ENCODE results near the gene PRMT1. TPM values are rescaled to one million over a fixed set of nuclear protein-coding genes. Genes with fewer than 3 reads are reported as not detected.

PRMT1 gene
- total and polyA plus RNA-seq, 2 of the 13 experiments (the other 11 are each of a cell fraction or from before 2014, with no cell fraction given) = 324 to 374 TPM

DNA sequence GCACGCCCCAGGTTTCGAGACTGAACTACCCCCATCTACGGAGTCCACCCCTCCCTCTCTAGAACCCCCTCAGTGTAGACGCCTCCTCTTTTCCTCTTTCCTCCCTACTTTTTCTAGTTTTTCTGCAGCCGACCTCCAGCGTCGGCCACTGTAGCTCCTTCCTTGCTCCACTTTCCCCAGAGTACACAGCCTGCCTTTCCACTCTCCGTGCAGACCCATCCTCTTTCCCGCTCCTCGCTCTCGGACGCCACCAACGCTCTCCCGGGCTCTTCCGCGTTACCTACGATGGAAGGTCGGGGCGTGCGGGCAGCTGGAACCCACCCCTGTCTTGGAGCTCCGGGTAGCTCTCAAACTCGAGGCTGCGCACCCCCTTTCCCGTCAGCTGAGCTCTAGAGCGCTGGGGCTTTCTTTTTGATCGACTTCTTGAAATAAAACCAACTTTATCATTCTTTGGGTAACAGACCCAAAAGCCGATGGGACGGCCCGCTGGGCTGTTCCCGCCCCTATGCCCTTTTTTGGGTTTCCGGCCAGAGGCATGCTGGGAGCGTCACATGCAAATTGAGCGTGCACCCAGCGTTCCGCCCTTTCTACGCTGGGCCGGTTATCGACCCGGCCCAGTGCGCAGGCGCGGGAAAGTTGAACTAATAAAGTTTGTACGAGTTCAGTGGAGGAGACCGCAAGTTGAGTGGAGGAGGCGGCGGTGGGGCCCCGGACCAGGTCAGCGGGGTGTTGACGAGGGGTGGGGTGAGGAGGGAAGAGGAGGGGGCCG lies 11.5 kb upstream of the PRMT1 start, which contains the start of the genes BCL2L12 and IRF3 (continued):
- TF ChIP-seq, protein P1, sequence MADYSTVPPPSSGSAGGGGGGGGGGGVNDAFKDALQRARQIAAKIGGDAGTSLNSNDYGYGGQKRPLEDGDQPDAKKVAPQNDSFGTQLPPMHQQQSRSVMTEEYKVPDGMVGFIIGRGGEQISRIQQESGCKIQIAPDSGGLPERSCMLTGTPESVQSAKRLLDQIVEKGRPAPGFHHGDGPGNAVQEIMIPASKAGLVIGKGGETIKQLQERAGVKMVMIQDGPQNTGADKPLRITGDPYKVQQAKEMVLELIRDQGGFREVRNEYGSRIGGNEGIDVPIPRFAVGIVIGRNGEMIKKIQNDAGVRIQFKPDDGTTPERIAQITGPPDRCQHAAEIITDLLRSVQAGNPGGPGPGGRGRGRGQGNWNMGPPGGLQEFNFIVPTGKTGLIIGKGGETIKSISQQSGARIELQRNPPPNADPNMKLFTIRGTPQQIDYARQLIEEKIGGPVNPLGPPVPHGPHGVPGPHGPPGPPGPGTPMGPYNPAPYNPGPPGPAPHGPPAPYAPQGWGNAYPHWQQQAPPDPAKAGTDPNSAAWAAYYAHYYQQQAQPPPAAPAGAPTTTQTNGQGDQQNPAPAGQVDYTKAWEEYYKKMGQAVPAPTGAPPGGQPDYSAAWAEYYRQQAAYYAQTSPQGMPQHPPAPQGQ (CRISPR knock-in tag; IDR thresholded peaks at IDR 0.05; ENCODE audit: borderline replicate concordance) = no peak
- TF ChIP-seq FOSL2 (CRISPR knock-in tag; IDR thresholded peaks at IDR 0.05) = no peak
- TF ChIP-seq ZNF724P (CRISPR knock-in tag; IDR thresholded peaks at IDR 0.05; ENCODE audit: borderline replicate concordance) = no peak
- TF ChIP-seq ZNF781 (CRISPR knock-in tag; IDR thresholded peaks at IDR 0.05; ENCODE audit: borderline replicate concordance, not compliant biosample characterization) = no peak
- TF ChIP-seq FOXA3 (CRISPR knock-in tag; IDR thresholded peaks at IDR 0.05) = no peak
- peak; percentile 80 for TF ChIP-seq SP4 (CRISPR knock-in tag; IDR thresholded peaks at IDR 0.05)
- TF ChIP-seq, protein P2, sequence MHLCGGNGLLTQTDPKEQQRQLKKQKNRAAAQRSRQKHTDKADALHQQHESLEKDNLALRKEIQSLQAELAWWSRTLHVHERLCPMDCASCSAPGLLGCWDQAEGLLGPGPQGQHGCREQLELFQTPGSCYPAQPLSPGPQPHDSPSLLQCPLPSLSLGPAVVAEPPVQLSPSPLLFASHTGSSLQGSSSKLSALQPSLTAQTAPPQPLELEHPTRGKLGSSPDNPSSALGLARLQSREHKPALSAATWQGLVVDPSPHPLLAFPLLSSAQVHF (CRISPR knock-in tag; IDR thresholded peaks at IDR 0.05) = no peak
- TF ChIP-seq ARNT (IDR thresholded peaks at IDR 0.05) = no peak
- TF ChIP-seq, protein P3, sequence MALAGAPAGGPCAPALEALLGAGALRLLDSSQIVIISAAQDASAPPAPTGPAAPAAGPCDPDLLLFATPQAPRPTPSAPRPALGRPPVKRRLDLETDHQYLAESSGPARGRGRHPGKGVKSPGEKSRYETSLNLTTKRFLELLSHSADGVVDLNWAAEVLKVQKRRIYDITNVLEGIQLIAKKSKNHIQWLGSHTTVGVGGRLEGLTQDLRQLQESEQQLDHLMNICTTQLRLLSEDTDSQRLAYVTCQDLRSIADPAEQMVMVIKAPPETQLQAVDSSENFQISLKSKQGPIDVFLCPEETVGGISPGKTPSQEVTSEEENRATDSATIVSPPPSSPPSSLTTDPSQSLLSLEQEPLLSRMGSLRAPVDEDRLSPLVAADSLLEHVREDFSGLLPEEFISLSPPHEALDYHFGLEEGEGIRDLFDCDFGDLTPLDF (CRISPR knock-in tag; IDR thresholded peaks at IDR 0.05) = peak; percentile 69; the same call in 1 of the 2 replicates
- TF ChIP-seq NR1H2 (CRISPR knock-in tag; IDR thresholded peaks at IDR 0.05; ENCODE audit: borderline replicate concordance, low read depth) = no peak
- no peak for TF ChIP-seq BRD4 (CRISPR knock-in tag; IDR thresholded peaks at IDR 0.05)
- no peak for TF ChIP-seq MXD4 (CRISPR knock-in tag; IDR thresholded peaks at IDR 0.05)
- TF ChIP-seq HES4 (CRISPR knock-in tag; IDR thresholded peaks at IDR 0.05; ENCODE audit: borderline replicate concordance) = 0 out of 2 replicates have a peak, but pooled peaks have one; percentile 37
- TF ChIP-seq BORCS8-MEF2B (CRISPR knock-in tag; IDR thresholded peaks at IDR 0.05) = no peak
- TF ChIP-seq NFATC3 (CRISPR knock-in tag; IDR thresholded peaks at IDR 0.05) = no peak; the same call in 1 of the 2 replicates
- TF ChIP-seq, protein P4, sequence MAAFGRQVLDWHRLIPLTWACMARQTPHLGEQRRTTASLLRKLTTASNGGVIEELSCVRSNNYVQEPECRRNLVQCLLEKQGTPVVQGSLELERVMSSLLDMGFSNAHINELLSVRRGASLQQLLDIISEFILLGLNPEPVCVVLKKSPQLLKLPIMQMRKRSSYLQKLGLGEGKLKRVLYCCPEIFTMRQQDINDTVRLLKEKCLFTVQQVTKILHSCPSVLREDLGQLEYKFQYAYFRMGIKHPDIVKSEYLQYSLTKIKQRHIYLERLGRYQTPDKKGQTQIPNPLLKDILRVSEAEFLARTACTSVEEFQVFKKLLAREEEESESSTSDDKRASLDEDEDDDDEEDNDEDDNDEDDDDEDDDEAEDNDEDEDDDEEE (CRISPR knock-in tag; IDR thresholded peaks at IDR 0.05) = no peak
- TF ChIP-seq MEIS2 (CRISPR knock-in tag; IDR thresholded peaks at IDR 0.05) = 0 out of 2 replicates have a peak, but pooled peaks have one; percentile 30
- TF ChIP-seq, protein P5, sequence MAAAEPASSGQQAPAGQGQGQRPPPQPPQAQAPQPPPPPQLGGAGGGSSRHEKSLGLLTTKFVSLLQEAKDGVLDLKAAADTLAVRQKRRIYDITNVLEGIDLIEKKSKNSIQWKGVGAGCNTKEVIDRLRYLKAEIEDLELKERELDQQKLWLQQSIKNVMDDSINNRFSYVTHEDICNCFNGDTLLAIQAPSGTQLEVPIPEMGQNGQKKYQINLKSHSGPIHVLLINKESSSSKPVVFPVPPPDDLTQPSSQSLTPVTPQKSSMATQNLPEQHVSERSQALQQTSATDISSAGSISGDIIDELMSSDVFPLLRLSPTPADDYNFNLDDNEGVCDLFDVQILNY (CRISPR knock-in tag; conservative IDR thresholded peaks at IDR 0.05) = no peak
- no peak for TF ChIP-seq ZNF563 (CRISPR knock-in tag; IDR thresholded peaks at IDR 0.05)
- TF ChIP-seq IKZF1 (IDR thresholded peaks at IDR 0.05) = no peak
- no peak for TF ChIP-seq RFX3 (CRISPR knock-in tag; IDR thresholded peaks at IDR 0.05)
- no peak for TF ChIP-seq MIXL1 (CRISPR knock-in tag; IDR thresholded peaks at IDR 0.05)
- TF ChIP-seq MEF2D (CRISPR knock-in tag; IDR thresholded peaks at IDR 0.05) = peak; percentile 73
- TF ChIP-seq SKI (IDR thresholded peaks at IDR 0.05; ENCODE audit: partially characterized antibody) = no peak
- no peak for TF ChIP-seq NFE2L1 (CRISPR knock-in tag; IDR thresholded peaks at IDR 0.05; ENCODE audit: borderline replicate concordance)
- TF ChIP-seq ZNF34 (CRISPR knock-in tag; IDR thresholded peaks at IDR 0.05; ENCODE audit: borderline replicate concordance) = no peak

Data from HepG2 (cell line).